ENCODE measurements around the gene ARSA. TPM values are rescaled to one million over a fixed set of nuclear protein-coding genes. Genes with fewer than 3 reads are reported as not detected.
A peak's percentile ranks its signal among the peaks of the same experiment; 100 is the strongest.

The ARSA gene
- total and polyA plus RNA-seq, 2 of the 13 experiments (the other 11 are each of a cell fraction or from before 2014, with no cell fraction given) = 9.0 to 11.5 TPM

- TF ChIP-seq, protein P1, sequence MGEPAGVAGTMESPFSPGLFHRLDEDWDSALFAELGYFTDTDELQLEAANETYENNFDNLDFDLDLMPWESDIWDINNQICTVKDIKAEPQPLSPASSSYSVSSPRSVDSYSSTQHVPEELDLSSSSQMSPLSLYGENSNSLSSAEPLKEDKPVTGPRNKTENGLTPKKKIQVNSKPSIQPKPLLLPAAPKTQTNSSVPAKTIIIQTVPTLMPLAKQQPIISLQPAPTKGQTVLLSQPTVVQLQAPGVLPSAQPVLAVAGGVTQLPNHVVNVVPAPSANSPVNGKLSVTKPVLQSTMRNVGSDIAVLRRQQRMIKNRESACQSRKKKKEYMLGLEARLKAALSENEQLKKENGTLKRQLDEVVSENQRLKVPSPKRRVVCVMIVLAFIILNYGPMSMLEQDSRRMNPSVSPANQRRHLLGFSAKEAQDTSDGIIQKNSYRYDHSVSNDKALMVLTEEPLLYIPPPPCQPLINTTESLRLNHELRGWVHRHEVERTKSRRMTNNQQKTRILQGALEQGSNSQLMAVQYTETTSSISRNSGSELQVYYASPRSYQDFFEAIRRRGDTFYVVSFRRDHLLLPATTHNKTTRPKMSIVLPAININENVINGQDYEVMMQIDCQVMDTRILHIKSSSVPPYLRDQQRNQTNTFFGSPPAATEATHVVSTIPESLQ (CRISPR knock-in tag; conservative IDR thresholded peaks at IDR 0.05) = no peak
- 0 out of 2 replicates have a peak, but pooled peaks have one; percentile 12 for TF ChIP-seq EEA1 (CRISPR knock-in tag; IDR thresholded peaks at IDR 0.05; ENCODE audit: borderline replicate concordance)
- TF ChIP-seq TARDBP (CRISPR knock-in tag; IDR thresholded peaks at IDR 0.05) = peak; percentile 13; the same call in 1 of the 2 replicates
- TF ChIP-seq ZFY (CRISPR knock-in tag; IDR thresholded peaks at IDR 0.05) = peak; percentile 55; the same call in 1 of the 2 replicates
- 0 out of 2 replicates have a peak, but pooled peaks have one; percentile 18 for TF ChIP-seq SP4 (CRISPR knock-in tag; IDR thresholded peaks at IDR 0.05)
- TF ChIP-seq MEF2D (CRISPR knock-in tag; IDR thresholded peaks at IDR 0.05) = no peak
- TF ChIP-seq GATAD1 (CRISPR knock-in tag; IDR thresholded peaks at IDR 0.05) = no peak
- no peak for TF ChIP-seq MAFF (IDR thresholded peaks at IDR 0.05; ENCODE audit: low read depth, low read length)
- TF ChIP-seq ARHGAP35 (CRISPR knock-in tag; IDR thresholded peaks at IDR 0.05; ENCODE audit: borderline replicate concordance) = 0 out of 2 replicates have a peak, but pooled peaks have one; percentile 49
- TF ChIP-seq CENPT (CRISPR knock-in tag; IDR thresholded peaks at IDR 0.05; ENCODE audit: low read depth) = no peak
- TF ChIP-seq, protein P2, sequence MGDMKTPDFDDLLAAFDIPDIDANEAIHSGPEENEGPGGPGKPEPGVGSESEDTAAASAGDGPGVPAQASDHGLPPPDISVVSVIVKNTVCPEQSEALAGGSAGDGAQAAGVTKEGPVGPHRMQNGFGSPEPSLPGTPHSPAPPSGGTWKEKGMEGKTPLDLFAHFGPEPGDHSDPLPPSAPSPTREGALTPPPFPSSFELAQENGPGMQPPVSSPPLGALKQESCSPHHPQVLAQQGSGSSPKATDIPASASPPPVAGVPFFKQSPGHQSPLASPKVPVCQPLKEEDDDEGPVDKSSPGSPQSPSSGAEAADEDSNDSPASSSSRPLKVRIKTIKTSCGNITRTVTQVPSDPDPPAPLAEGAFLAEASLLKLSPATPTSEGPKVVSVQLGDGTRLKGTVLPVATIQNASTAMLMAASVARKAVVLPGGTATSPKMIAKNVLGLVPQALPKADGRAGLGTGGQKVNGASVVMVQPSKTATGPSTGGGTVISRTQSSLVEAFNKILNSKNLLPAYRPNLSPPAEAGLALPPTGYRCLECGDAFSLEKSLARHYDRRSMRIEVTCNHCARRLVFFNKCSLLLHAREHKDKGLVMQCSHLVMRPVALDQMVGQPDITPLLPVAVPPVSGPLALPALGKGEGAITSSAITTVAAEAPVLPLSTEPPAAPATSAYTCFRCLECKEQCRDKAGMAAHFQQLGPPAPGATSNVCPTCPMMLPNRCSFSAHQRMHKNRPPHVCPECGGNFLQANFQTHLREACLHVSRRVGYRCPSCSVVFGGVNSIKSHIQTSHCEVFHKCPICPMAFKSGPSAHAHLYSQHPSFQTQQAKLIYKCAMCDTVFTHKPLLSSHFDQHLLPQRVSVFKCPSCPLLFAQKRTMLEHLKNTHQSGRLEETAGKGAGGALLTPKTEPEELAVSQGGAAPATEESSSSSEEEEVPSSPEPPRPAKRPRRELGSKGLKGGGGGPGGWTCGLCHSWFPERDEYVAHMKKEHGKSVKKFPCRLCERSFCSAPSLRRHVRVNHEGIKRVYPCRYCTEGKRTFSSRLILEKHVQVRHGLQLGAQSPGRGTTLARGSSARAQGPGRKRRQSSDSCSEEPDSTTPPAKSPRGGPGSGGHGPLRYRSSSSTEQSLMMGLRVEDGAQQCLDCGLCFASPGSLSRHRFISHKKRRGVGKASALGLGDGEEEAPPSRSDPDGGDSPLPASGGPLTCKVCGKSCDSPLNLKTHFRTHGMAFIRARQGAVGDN (CRISPR knock-in tag; IDR thresholded peaks at IDR 0.05) = peak; percentile 80
- TF ChIP-seq ZNF121 (CRISPR knock-in tag; IDR thresholded peaks at IDR 0.05) = no peak
- peak; percentile 21; the same call in 1 of the 2 replicates for TF ChIP-seq SALL1 (CRISPR knock-in tag; IDR thresholded peaks at IDR 0.05)
- TF ChIP-seq ZNF800 (CRISPR knock-in tag; IDR thresholded peaks at IDR 0.05) = 0 out of 2 replicates have a peak, but pooled peaks have one; percentile 79
- TF ChIP-seq ZSCAN30 (CRISPR knock-in tag; IDR thresholded peaks at IDR 0.05) = no peak
- TF ChIP-seq ZBTB3 (CRISPR knock-in tag; IDR thresholded peaks at IDR 0.05; ENCODE audit: borderline replicate concordance, low read depth) = peak; percentile 74; the same call in 1 of the 2 replicates
- no peak for TF ChIP-seq ZSCAN22 (CRISPR knock-in tag; IDR thresholded peaks at IDR 0.05)
- TF ChIP-seq ZFYVE20 (CRISPR knock-in tag; IDR thresholded peaks at IDR 0.05; ENCODE audit: borderline replicate concordance, low read depth) = no peak
- no peak for TF ChIP-seq MTF2 (CRISPR knock-in tag; IDR thresholded peaks at IDR 0.05; ENCODE audit: borderline replicate concordance)
- TF ChIP-seq ARNT2 (CRISPR knock-in tag; IDR thresholded peaks at IDR 0.05; ENCODE audit: low read depth) = 0 out of 2 replicates have a peak, but pooled peaks have one; percentile 25
- no peak for TF ChIP-seq ZNF382 (CRISPR knock-in tag; IDR thresholded peaks at IDR 0.05; ENCODE audit: borderline replicate concordance)
Observed at GRCh38 chr22:50674606-50675552, 46.9 kb upstream of the ARSA start (continued).

Measured in HepG2 (cell line).